GM23338 (cell line): ENCODE measurements around the gene ARID1B. TPM values are rescaled to one million over a fixed set of nuclear protein-coding genes. Genes with fewer than 3 reads are reported as not detected.

ENCODE experiments used
- ATAC-seq: fragments of 200-7000 bp; cut with Tn5 transposase; 3 replicates; pipeline ENCODE4 v1.9.1; 2020
- DNase-seq: peaks from one replicate; pipeline ENCODE4 v3.0.0-alpha.2; 2015; ENCODE audit warnings: low spot score
- H2AFZ ChIP-seq: fragments of 200-600 bp; sonication (generic); 2 replicates; pipeline ENCODE4 v1.8.0; 2016; ENCODE audit warnings: antibody characterized with exemption, mild to moderate bottlenecking, moderate library complexity
- H3F3A ChIP-seq: fragments of 200-600 bp; sonication (generic); replicated peaks from 2 replicates; pipeline ENCODE4 v1.8.0; 2017; ENCODE audit warnings: antibody characterized with exemption, mixed run types, low read depth
- H3K27ac ChIP-seq: fragments of 200-600 bp; sonication (generic); 2 replicates; pipeline ENCODE4 v1.6.1; 2016; ENCODE audit warnings: low read depth
- H3K27me3 ChIP-seq: fragments of 200-600 bp; sonication (generic); 2 replicates; pipeline ENCODE4 v1.8.0; 2016; ENCODE audit warnings: mild to moderate bottlenecking, mixed run types, moderate library complexity; ENCODE audit not compliant: insufficient read depth
- H3K36me3 ChIP-seq: fragments of 200-600 bp; sonication (generic); 2 replicates; pipeline ENCODE4 v1.8.0; 2016; ENCODE audit warnings: mild to moderate bottlenecking; ENCODE audit not compliant: insufficient read depth
- H3K4me1 ChIP-seq: fragments of 200-600 bp; sonication (generic); 2 replicates; pipeline ENCODE4 v1.8.0; 2016; ENCODE audit warnings: mild to moderate bottlenecking, moderate library complexity; ENCODE audit not compliant: insufficient read depth
- H3K4me2 ChIP-seq: fragments of 200-600 bp; sonication (generic); 2 replicates; pipeline ENCODE4 v1.7.1; 2017; ENCODE audit warnings: mixed run types
- H3K4me3 ChIP-seq: fragments of 200-600 bp; sonication (generic); 2 replicates; pipeline ENCODE4 v1.6.1; 2016; ENCODE audit warnings: mixed run types
- H3K79me2 ChIP-seq: fragments of 200-600 bp; sonication (generic); replicated peaks from 2 replicates; pipeline ENCODE4 v1.8.0; 2017; ENCODE audit warnings: mild to moderate bottlenecking; ENCODE audit not compliant: insufficient read depth
- H3K9me2 ChIP-seq: fragments of 200-600 bp; sonication (generic); 2 replicates; pipeline ENCODE4 v1.8.0; 2017; ENCODE audit not compliant: insufficient read depth
- H4K20me1 ChIP-seq: fragments of 200-600 bp; sonication (generic); replicated peaks from 2 replicates; pipeline ENCODE4 v1.8.0; 2017; ENCODE audit warnings: mild to moderate bottlenecking; ENCODE audit not compliant: insufficient read depth
- H3K27ac Mint-ChIP-seq: 2 replicates; pipeline ENCODE4 v1.8.0; 2020; ENCODE audit warnings: inconsistent platforms, mild to moderate bottlenecking, moderate library complexity, mixed read lengths
- H3K27me3 Mint-ChIP-seq: 3 replicates; pipeline ENCODE4 v1.8.0; 2022; ENCODE audit warnings: low read depth, mild to moderate bottlenecking, moderate library complexity, mixed read lengths, inconsistent platforms; ENCODE audit not compliant: insufficient read depth, poor library complexity
- H3K36me3 Mint-ChIP-seq: 3 replicates; pipeline ENCODE4 v1.8.0; 2021; ENCODE audit warnings: low read depth, mild to moderate bottlenecking, inconsistent platforms, moderate library complexity, mixed read lengths
- H3K4me1 Mint-ChIP-seq: 3 replicates; pipeline ENCODE4 v1.8.0; 2020; ENCODE audit warnings: mild to moderate bottlenecking, inconsistent platforms, mixed read lengths
- H3K4me3 Mint-ChIP-seq: 3 replicates; pipeline ENCODE4 v1.8.0; 2021; ENCODE audit warnings: moderate library complexity, mild to moderate bottlenecking, inconsistent platforms, mixed read lengths
- H3K9me3 Mint-ChIP-seq: 3 replicates; pipeline ENCODE4 v1.8.0; 2020; ENCODE audit warnings: moderate library complexity, mild to moderate bottlenecking, inconsistent platforms, mixed read lengths
- CTCF ChIP-seq, 2 experiments: fragments of 200-600 bp in 1 of 2; sonication (generic) in 1 of 2; conservative IDR thresholded peaks; 2 replicates each; pipeline versions ENCODE4 v1.5.1 to v1.6.1; 2016 to 2017; ENCODE audit warnings: antibody characterized with exemption in 2 of 2, low read depth in 2 of 2, mild to moderate bottlenecking in 2 of 2, moderate library complexity in 1 of 2
- ETS1 ChIP-seq: IDR thresholded peaks from 2 replicates; pipeline ENCODE4 v1.6.1; 2016; ENCODE audit warnings: antibody characterized with exemption
- EZH2 ChIP-seq: fragments of 200-600 bp; sonication (generic); IDR thresholded peaks from one replicate; pipeline ENCODE4 v1.8.0; 2017; ENCODE audit warnings: antibody characterized with exemption, mild to moderate bottlenecking, low read depth; ENCODE audit not compliant: unreplicated experiment
- EZH2phosphoT487 ChIP-seq: fragments of 200-600 bp; sonication (generic); IDR thresholded peaks from one replicate; pipeline ENCODE4 v1.8.1; 2018; ENCODE audit warnings: antibody characterized with exemption; ENCODE audit not compliant: unreplicated experiment
- JUNB ChIP-seq: IDR thresholded peaks from one replicate; pipeline ENCODE4 v1.6.1; 2016; ENCODE audit warnings: antibody characterized with exemption; ENCODE audit not compliant: unreplicated experiment
- NANOG ChIP-seq: IDR thresholded peaks from 2 replicates; pipeline ENCODE4 v1.6.1; 2016; ENCODE audit warnings: antibody characterized with exemption, borderline replicate concordance
- POLR2AphosphoS5 ChIP-seq: IDR thresholded peaks from 2 replicates; pipeline ENCODE4 v1.6.1; 2016; ENCODE audit warnings: antibody characterized with exemption, low read depth
- ZNF114 ChIP-seq: fragments of 250-450 bp; sonication (Bioruptor Pico); IDR thresholded peaks from 2 replicates; pipeline ENCODE4 v1.5.0; 2020; ENCODE audit warnings: mild to moderate bottlenecking, moderate library complexity
- ZNF462 ChIP-seq: fragments of 250-450 bp; sonication (Bioruptor Pico); IDR thresholded peaks from 2 replicates; pipeline ENCODE4 v1.5.0; 2020; ENCODE audit warnings: mild to moderate bottlenecking, moderate library complexity
- polyA plus RNA-seq: library from polyadenylated mRNA; unstranded; fragments of >200 nt; fragmentation: Nextera tagmentation; extraction: Ambion mirVana; gene quantifications from 2 replicates; pipeline ENCODE4 v1.2.1, GENCODE V29; 2016
- total RNA-seq: library from RNA; depleted of rRNA; stranded (reverse); fragments of >200 nt; shearing (Covaris generic); gene quantifications from 2 replicates; pipeline ENCODE4 v1.2.3, GENCODE V29; 2014

The ARID1B gene
- total and polyA plus RNA-seq, 2 experiments from 2014 or later, result 59.3 to 72.2 TPM

- no peak for DNase-seq
- no peaks in the 10 kb centered on the region for H3K9me2 ChIP-seq
- H3F3A ChIP-seq, result no peaks in the 10 kb centered on the region
- Mint-ChIP-seq H3K27me3 (peaks cover 4% of the 10 kb centered on the region), H3K9me3 (no peaks in the 10 kb centered on the region), H3K4me3 (no peak overlapping the region), H3K4me1 (peaks cover 16% of the 10 kb centered on the region; the same call in 2 of the 3 replicates), H3K36me3 (no peaks in the 10 kb centered on the region), H3K27ac (peak overlapping the region; percentile 40; the same call in 1 of the 2 replicates)
- H3K4me2 ChIP-seq, result no peak overlapping the region
- 0 out of 2 replicates have a peak overlapping the region, but pooled peaks have one; percentile 11 for H3K27ac ChIP-seq
- no peaks in the 10 kb centered on the region for H3K4me1 ChIP-seq
- H3K27me3 ChIP-seq, result no peaks in the 10 kb centered on the region
- no peak overlapping the region for H3K4me3 ChIP-seq
- peaks cover 5% of the 10 kb centered on the region; the same call in 1 of the 2 replicates for H4K20me1 ChIP-seq
- no peaks in the 10 kb centered on the region for H3K79me2 ChIP-seq
- H2AFZ ChIP-seq, result no peak overlapping the region
- no peak for TF ChIP-seq EZH2phosphoT487
- no peak for TF ChIP-seq EZH2
- no peak for TF ChIP-seq ZNF114 (CRISPR knock-in tag)
- no peak for TF ChIP-seq JUNB
- no peak for TF ChIP-seq ZNF462 (CRISPR knock-in tag)
- no peak for TF ChIP-seq ETS1
- no peak for TF ChIP-seq NANOG
- no peak for TF ChIP-seq CTCF (conservative IDR thresholded peaks at IDR 0.05; ENCODE audit: low read depth in 2 of 2)
- no peak for TF ChIP-seq POLR2AphosphoS5
- no peak for ATAC-seq
- H3K36me3 ChIP-seq, result no peaks in the 10 kb centered on the region
These were observed 347.5 kb downstream of the ARID1B start for GRCh38 chr6:157124485-157125254.
